SK-N-SH treated with all-trans-retinoic acid at 6 μM for 48 hours (cell line): ENCODE measurements around the gene TJP2.

Experiments used
- BACH2 ChIP-seq: fragments of 250-450 bp; sonication (Bioruptor Pico); IDR thresholded peaks from 2 replicates; pipeline ENCODE4 v1.9.0; 2021; ENCODE audit warnings: mild to moderate bottlenecking, borderline replicate concordance
- ESRRG ChIP-seq: fragments of 250-450 bp; sonication (Bioruptor Pico); IDR thresholded peaks from 2 replicates; pipeline ENCODE4 v1.6.1; 2021; ENCODE audit warnings: mild to moderate bottlenecking
- PPARA ChIP-seq: fragments of 250-450 bp; sonication (Bioruptor Pico); IDR thresholded peaks from 2 replicates; pipeline ENCODE4 v1.5.0; 2020; ENCODE audit warnings: mild to moderate bottlenecking, borderline replicate concordance
- SNAI2 ChIP-seq: fragments of 250-450 bp; sonication (Bioruptor Pico); IDR thresholded peaks from 2 replicates; pipeline ENCODE4 v1.5.0; 2020; ENCODE audit warnings: mild to moderate bottlenecking, moderate library complexity
- TCF4 ChIP-seq: fragments of 250-450 bp; sonication (Bioruptor Pico); IDR thresholded peaks from 2 replicates; pipeline ENCODE4 v1.8.0; 2021; ENCODE audit warnings: mild to moderate bottlenecking, moderate library complexity, borderline replicate concordance
- TOX ChIP-seq: fragments of 250-450 bp; sonication (Bioruptor Pico); IDR thresholded peaks from 2 replicates; pipeline ENCODE4 v1.8.0; 2021; ENCODE audit warnings: mild to moderate bottlenecking, moderate library complexity, borderline replicate concordance
- ZFP3 ChIP-seq: fragments of 250-450 bp; sonication (Bioruptor Pico); IDR thresholded peaks from 2 replicates; pipeline ENCODE4 v1.5.0; 2020; ENCODE audit warnings: mild to moderate bottlenecking, moderate library complexity
- ZFP30 ChIP-seq: fragments of 450-650 bp; formaldehyde crosslinking; IDR thresholded peaks from 2 replicates; pipeline ENCODE4 v1.5.0; 2022; ENCODE audit warnings: mild to moderate bottlenecking, moderate library complexity
- TF ChIP-seq, protein P1 (sequence below): fragments of 250-450 bp; sonication (Bioruptor Pico); IDR thresholded peaks from 2 replicates; pipeline ENCODE4 v1.5.1; 2020; ENCODE audit warnings: low read depth, mild to moderate bottlenecking, moderate library complexity
- TF ChIP-seq, protein P2 (sequence below): fragments of 250-450 bp; sonication (Bioruptor Pico); IDR thresholded peaks from 2 replicates; pipeline ENCODE4 v1.8.0; 2020; ENCODE audit warnings: mild to moderate bottlenecking, moderate library complexity, borderline replicate concordance
- TF ChIP-seq, protein P3 (sequence below): fragments of 250-450 bp; sonication (Bioruptor Pico); IDR thresholded peaks from 2 replicates; pipeline ENCODE4 v1.8.0; 2021; ENCODE audit warnings: low read depth, mild to moderate bottlenecking, moderate library complexity, borderline replicate concordance

GRCh38 chr9:69173497-69173890 lies 583 bp upstream of the TJP2 start:
- no peak for TF ChIP-seq BACH2 (CRISPR knock-in tag)
- TF ChIP-seq TOX (CRISPR knock-in tag): no peak
- TF ChIP-seq, protein P1, sequence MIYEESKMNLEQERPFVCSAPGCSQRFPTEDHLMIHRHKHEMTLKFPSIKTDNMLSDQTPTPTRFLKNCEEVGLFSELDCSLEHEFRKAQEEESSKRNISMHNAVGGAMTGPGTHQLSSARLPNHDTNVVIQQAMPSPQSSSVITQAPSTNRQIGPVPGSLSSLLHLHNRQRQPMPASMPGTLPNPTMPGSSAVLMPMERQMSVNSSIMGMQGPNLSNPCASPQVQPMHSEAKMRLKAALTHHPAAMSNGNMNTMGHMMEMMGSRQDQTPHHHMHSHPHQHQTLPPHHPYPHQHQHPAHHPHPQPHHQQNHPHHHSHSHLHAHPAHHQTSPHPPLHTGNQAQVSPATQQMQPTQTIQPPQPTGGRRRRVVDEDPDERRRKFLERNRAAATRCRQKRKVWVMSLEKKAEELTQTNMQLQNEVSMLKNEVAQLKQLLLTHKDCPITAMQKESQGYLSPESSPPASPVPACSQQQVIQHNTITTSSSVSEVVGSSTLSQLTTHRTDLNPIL (CRISPR knock-in tag): no peak
- no peak for TF ChIP-seq SNAI2
- TF ChIP-seq TCF4 (CRISPR knock-in tag): no peak
- TF ChIP-seq ESRRG (CRISPR knock-in tag): no peak
- TF ChIP-seq ZFP30 (CRISPR knock-in tag): no peak
- TF ChIP-seq ZFP3 (CRISPR knock-in tag): no peak
- TF ChIP-seq, protein P2, sequence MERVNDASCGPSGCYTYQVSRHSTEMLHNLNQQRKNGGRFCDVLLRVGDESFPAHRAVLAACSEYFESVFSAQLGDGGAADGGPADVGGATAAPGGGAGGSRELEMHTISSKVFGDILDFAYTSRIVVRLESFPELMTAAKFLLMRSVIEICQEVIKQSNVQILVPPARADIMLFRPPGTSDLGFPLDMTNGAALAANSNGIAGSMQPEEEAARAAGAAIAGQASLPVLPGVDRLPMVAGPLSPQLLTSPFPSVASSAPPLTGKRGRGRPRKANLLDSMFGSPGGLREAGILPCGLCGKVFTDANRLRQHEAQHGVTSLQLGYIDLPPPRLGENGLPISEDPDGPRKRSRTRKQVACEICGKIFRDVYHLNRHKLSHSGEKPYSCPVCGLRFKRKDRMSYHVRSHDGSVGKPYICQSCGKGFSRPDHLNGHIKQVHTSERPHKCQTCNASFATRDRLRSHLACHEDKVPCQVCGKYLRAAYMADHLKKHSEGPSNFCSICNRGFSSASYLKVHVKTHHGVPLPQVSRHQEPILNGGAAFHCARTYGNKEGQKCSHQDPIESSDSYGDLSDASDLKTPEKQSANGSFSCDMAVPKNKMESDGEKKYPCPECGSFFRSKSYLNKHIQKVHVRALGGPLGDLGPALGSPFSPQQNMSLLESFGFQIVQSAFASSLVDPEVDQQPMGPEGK (CRISPR knock-in tag): no peak
- TF ChIP-seq, protein P3, sequence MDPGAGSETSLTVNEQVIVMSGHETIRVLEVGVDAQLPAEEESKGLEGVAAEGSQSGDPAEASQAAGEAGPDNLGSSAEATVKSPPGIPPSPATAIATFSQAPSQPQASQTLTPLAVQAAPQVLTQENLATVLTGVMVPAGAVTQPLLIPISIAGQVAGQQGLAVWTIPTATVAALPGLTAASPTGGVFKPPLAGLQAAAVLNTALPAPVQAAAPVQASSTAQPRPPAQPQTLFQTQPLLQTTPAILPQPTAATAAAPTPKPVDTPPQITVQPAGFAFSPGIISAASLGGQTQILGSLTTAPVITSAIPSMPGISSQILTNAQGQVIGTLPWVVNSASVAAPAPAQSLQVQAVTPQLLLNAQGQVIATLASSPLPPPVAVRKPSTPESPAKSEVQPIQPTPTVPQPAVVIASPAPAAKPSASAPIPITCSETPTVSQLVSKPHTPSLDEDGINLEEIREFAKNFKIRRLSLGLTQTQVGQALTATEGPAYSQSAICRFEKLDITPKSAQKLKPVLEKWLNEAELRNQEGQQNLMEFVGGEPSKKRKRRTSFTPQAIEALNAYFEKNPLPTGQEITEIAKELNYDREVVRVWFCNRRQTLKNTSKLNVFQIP: no peak
- no peak for TF ChIP-seq PPARA (CRISPR knock-in tag)
